ENCODE measurements around the gene SLX4IP. TPM values are rescaled to one million over a fixed set of nuclear protein-coding genes. Genes with fewer than 3 reads are reported as not detected.

Gene SLX4IP
- total RNA-seq, 2 experiments from 2014 or later = 4.9 to 5.2 TPM

GRCh38 chr20:10658051-10658823, 223.1 kb downstream of the SLX4IP start:
- Mint-ChIP-seq H3K27ac (no peak overlapping the region), H3K4me1 (ENCODE audit: low read depth) (no peaks in the 10 kb centered on the region), H3K9me3 (no peaks in the 10 kb centered on the region), H3K27me3 (ENCODE audit: low read depth) (peaks cover 16% of the 10 kb centered on the region), H3K36me3 (ENCODE audit: low read depth) (no peaks in the 10 kb centered on the region), H3K4me3 (no peak overlapping the region)
- CTCF ChIA-PET = no interaction called here
- no peak for DNase-seq
- intact Hi-C loops (cut with micrococcal nuclease) = no loop called here

- CTCF ChIA-PET = interaction anchor here (0.6 kb wide), 1 partner anchor 17 kb away, joined by 4 read pairs; no protein-coding TSS in a partner anchor
- no peaks in the 10 kb centered on the region for H3K36me3 Mint-ChIP-seq (ENCODE audit: low read depth)
- no peak overlapping the region for H3K4me3 Mint-ChIP-seq
- no peaks in the 10 kb centered on the region for H3K9me3 Mint-ChIP-seq
- H3K27me3 Mint-ChIP-seq (ENCODE audit: low read depth) = peaks cover 21% of the 10 kb centered on the region
- DNase-seq = no peak
- H3K4me1 Mint-ChIP-seq (ENCODE audit: low read depth) = no peaks in the 10 kb centered on the region
- H3K27ac Mint-ChIP-seq = no peak overlapping the region
- intact Hi-C loops (cut with micrococcal nuclease) = no loop called here
These were observed 223.9 kb downstream of the SLX4IP start for GRCh38 chr20:10658876-10659632.

- no peak overlapping the region for H3K4me3 Mint-ChIP-seq
- H3K4me1 Mint-ChIP-seq (ENCODE audit: low read depth) = no peaks in the 10 kb centered on the region
- H3K27me3 Mint-ChIP-seq (ENCODE audit: low read depth) = peaks cover 22% of the 10 kb centered on the region
- H3K9me3 Mint-ChIP-seq = no peaks in the 10 kb centered on the region
- no peak overlapping the region for H3K27ac Mint-ChIP-seq
- CTCF ChIA-PET = interaction anchor here (0.6 kb wide), 1 partner anchor 16 kb away, joined by 4 read pairs; no protein-coding TSS in a partner anchor
- intact Hi-C loops (cut with micrococcal nuclease) = no loop called here
- no peak for DNase-seq
- H3K36me3 Mint-ChIP-seq (ENCODE audit: low read depth) = no peaks in the 10 kb centered on the region
These were observed 224.8 kb downstream of the SLX4IP start for GRCh38 chr20:10659651-10660601.

DNA sequence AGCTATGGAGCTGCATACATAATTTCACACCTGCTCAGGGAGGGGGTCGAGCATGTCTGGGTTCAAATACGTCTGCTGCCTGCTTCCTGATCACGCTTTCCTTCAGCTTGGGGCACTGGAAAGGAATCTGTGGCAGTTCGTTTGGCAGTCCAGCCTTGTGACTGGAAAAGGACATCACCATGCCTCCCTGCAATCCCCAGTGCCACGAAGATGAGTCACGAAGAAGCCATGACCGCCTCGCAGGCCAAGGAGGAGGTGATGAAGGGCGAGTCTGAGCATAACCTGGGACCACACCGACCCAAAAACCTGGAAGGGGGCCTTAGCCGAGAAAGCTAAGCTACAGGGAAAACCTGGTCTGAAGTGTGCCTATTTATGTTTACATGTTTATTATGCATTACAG, 225.6 kb downstream of the SLX4IP start:
- H3K27ac Mint-ChIP-seq = no peak overlapping the region
- no peak overlapping the region for H3K4me3 Mint-ChIP-seq
- no peaks in the 10 kb centered on the region for H3K4me1 Mint-ChIP-seq (ENCODE audit: low read depth)
- DNase-seq = no peak
- no peaks in the 10 kb centered on the region for H3K9me3 Mint-ChIP-seq
- H3K27me3 Mint-ChIP-seq (ENCODE audit: low read depth) = peaks cover 24% of the 10 kb centered on the region
- no peaks in the 10 kb centered on the region for H3K36me3 Mint-ChIP-seq (ENCODE audit: low read depth)
- intact Hi-C loops (cut with micrococcal nuclease) = no loop called here
- CTCF ChIA-PET = no interaction called here

- Mint-ChIP-seq H3K27me3 (ENCODE audit: low read depth) (peaks cover 22% of the 10 kb centered on the region), H3K9me3 (no peaks in the 10 kb centered on the region), H3K4me3 (no peak overlapping the region), H3K36me3 (ENCODE audit: low read depth) (no peaks in the 10 kb centered on the region), H3K4me1 (ENCODE audit: low read depth) (no peaks in the 10 kb centered on the region), H3K27ac (no peak overlapping the region)
- CTCF ChIA-PET = no interaction called here
- intact Hi-C loops (cut with micrococcal nuclease) = no loop called here
- no peak for DNase-seq
These were observed 226.2 kb downstream of the SLX4IP start for GRCh38 chr20:10661261-10661660.

- H3K36me3 Mint-ChIP-seq (ENCODE audit: low read depth) = no peaks in the 10 kb centered on the region
- intact Hi-C loops (cut with micrococcal nuclease) = no loop called here
These were observed 227.0 kb downstream of the SLX4IP start for GRCh38 chr20:10662151-10662550.

DNA sequence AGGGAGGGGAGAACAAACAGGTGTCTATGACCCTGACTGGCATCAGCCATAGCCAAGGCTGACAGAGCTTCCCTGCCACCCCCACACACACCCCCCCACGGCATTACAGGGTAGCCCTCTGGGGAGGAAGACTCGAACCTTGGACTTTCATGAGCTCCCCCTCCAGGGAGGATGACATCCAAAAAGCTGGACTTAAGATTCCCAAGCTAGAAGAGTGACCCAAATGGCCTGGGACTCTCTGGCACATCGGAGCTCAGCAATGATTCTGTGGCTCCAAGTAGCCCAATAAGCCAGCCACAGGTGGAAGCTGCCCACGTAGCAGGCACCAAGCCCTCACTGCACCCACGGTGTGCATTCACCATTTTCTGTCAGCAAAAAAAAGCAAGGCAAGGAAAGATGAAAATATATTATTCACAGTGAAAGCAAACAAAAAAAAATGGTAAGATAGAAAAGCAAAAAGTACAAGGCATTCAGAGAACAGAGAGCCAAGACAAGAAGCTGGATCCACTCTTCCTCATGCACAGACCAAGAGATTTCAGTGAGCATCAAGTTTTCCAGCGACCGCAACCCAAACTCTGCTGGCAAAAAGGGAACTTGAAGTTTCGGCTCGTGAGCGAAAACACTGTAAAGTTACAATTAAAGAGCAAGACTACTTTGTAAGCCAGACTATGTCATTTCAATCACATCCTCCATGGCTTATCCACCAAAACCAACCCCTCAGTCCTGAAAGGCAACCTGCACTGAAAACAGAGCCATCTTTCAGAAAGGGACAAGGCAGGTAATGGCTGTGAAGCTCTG, 227.8 kb downstream of the SLX4IP start:
- CTCF ChIA-PET = no interaction called here
- intact Hi-C loops (cut with micrococcal nuclease) = no loop called here
- no peaks in the 10 kb centered on the region for H3K36me3 Mint-ChIP-seq (ENCODE audit: low read depth)
- H3K27me3 Mint-ChIP-seq (ENCODE audit: low read depth) = peaks cover 22% of the 10 kb centered on the region
- no peaks in the 10 kb centered on the region for H3K9me3 Mint-ChIP-seq
- H3K4me1 Mint-ChIP-seq (ENCODE audit: low read depth) = no peaks in the 10 kb centered on the region
- H3K4me3 Mint-ChIP-seq = no peak overlapping the region
- no peak overlapping the region for H3K27ac Mint-ChIP-seq
- no peak for DNase-seq

More at GRCh38 chr20:10662151-10662550, 227.0 kb downstream of the SLX4IP start:
- H3K27ac Mint-ChIP-seq = no peak overlapping the region
- no peaks in the 10 kb centered on the region for H3K4me1 Mint-ChIP-seq (ENCODE audit: low read depth)
- no peaks in the 10 kb centered on the region for H3K9me3 Mint-ChIP-seq
- peaks cover 22% of the 10 kb centered on the region for H3K27me3 Mint-ChIP-seq (ENCODE audit: low read depth)
- no peak for DNase-seq
- H3K4me3 Mint-ChIP-seq = no peak overlapping the region
- CTCF ChIA-PET = no interaction called here

DNA sequence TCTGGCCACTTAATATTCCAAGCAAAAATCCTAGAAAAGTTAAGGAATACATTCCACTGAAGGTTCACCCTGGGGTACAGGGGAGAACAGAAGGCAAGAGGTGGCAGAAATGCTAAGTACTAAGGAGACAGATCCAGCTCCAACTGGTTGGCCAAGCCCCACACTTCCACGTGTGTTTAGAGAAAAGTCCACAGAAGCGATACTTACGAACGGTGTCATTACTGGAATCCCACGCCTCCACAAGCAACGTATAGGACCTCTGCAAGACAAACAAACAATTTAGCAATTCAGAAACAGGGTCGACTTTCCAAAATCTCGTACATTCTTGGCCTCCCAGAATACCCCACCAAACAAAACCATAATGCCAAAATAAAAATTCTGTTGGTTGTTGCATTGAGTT, 228.7 kb downstream of the SLX4IP start:
- no peak overlapping the region for H3K27ac Mint-ChIP-seq
- H3K36me3 Mint-ChIP-seq (ENCODE audit: low read depth) = no peaks in the 10 kb centered on the region
- CTCF ChIA-PET = no interaction called here
- H3K4me3 Mint-ChIP-seq = no peak overlapping the region
- no peaks in the 10 kb centered on the region for H3K4me1 Mint-ChIP-seq (ENCODE audit: low read depth)
- peaks cover 20% of the 10 kb centered on the region for H3K27me3 Mint-ChIP-seq (ENCODE audit: low read depth)
- H3K9me3 Mint-ChIP-seq = no peaks in the 10 kb centered on the region
- DNase-seq = no peak
- intact Hi-C loops (cut with micrococcal nuclease) = no loop called here

DNA sequence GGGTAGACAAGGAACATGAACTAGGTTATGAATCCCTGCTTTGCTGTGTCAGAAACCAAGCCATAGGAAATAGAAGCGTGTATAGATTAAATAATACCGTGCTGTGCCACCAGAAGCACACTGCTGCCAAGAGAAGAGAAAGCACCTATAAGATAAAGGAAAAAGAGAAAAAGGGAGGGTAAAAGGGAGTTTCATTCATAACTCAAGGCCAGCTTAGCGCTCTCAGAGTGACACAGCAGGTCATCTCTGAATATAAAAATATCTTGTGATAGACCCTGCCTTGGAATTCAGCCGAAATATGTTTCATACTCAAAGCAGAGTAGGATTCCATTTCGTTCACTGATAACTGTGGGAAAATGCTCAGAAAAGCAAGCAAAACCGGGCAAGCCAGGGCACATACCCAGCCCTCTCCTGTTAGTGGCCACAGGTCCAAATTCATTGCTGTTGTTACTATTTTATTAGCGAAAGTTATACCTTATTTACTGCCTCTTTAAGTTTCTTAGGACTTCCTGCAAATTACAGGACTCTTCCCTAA, 230.0 kb downstream of the SLX4IP start:
- H3K4me3 Mint-ChIP-seq = no peak overlapping the region
- H3K4me1 Mint-ChIP-seq (ENCODE audit: low read depth) = no peaks in the 10 kb centered on the region
- DNase-seq = no peak
- H3K27me3 Mint-ChIP-seq (ENCODE audit: low read depth) = peaks cover 25% of the 10 kb centered on the region
- no peaks in the 10 kb centered on the region for H3K36me3 Mint-ChIP-seq (ENCODE audit: low read depth)
- no peak overlapping the region for H3K27ac Mint-ChIP-seq
- no peaks in the 10 kb centered on the region for H3K9me3 Mint-ChIP-seq
- CTCF ChIA-PET = no interaction called here
- intact Hi-C loops (cut with micrococcal nuclease) = no loop called here

GRCh38 chr20:10665791-10666190, 230.7 kb downstream of the SLX4IP start:
- intact Hi-C loops (cut with micrococcal nuclease) = no loop called here
- CTCF ChIA-PET = no interaction called here
- Mint-ChIP-seq H3K9me3 (no peaks in the 10 kb centered on the region), H3K27me3 (ENCODE audit: low read depth) (peaks cover 29% of the 10 kb centered on the region), H3K4me1 (ENCODE audit: low read depth) (no peaks in the 10 kb centered on the region), H3K36me3 (ENCODE audit: low read depth) (no peaks in the 10 kb centered on the region), H3K4me3 (no peak overlapping the region), H3K27ac (no peak overlapping the region)
- no peak for DNase-seq

DNA sequence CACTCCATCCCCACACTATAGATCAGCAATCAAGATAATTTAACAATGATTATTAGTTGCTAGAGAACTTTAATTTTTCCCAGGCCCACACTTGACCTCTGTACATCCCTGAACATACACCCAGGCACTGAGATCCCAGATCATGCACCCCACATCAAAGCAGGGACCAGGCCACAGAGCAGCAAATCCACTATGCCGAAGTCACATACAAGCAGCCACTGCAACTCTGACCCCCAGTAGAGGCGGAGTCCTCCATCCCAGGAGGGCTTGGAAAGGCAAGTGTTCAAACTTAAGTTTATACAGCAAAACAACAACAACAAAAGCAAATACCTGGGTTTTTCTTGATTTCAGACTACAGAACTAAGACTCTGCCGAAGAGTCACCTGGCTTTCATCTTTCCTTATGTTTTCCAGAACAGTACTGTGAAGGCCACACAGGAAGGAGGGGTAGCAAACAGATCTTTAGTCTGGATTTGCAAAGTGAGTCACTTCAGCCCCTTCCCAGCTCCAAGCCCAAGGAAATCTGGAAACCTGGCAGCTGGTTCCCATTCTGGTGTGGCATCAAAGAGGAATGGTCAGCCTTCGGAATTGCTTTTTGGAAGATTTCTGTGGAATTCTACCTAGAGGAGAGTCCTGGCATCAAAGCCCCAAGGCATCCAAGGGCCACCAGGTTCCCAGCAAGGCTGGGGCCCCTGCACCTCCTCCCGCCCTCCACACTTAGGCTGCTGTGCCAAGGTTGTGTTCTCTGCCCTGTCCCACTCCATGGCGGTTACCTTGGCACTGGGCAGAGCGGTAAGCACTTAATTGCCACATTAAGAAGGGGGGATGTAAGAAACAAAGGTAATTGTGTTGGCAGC, 231.3 kb downstream of the SLX4IP start:
- Mint-ChIP-seq H3K27me3 (ENCODE audit: low read depth) (peaks cover 30% of the 10 kb centered on the region), H3K4me1 (ENCODE audit: low read depth) (peaks cover 3% of the 10 kb centered on the region), H3K9me3 (no peaks in the 10 kb centered on the region), H3K4me3 (no peak overlapping the region), H3K27ac (no peak overlapping the region), H3K36me3 (ENCODE audit: low read depth) (no peaks in the 10 kb centered on the region)
- CTCF ChIA-PET = no interaction called here
- no peak for DNase-seq
- intact Hi-C loops (cut with micrococcal nuclease) = no loop called here
